Coronary artery (tissue), 2 donors: ENCODE measurements around the gene CTNNB1.

Source experiments
- DNase-seq: peaks from one replicate; pipeline ENCODE4 v3.0.0-alpha.2; 2017; ENCODE audit warnings: low spot score
- H3K27ac ChIP-seq, 2 donors: fragments of 200-600 bp; sonication (generic); one replicate each; pipeline ENCODE4 v1.5.1; 2016 to 2019
- H3K4me3 ChIP-seq: fragments of 200-600 bp; sonication (generic); 2 replicates; pipeline ENCODE4 v1.5.1; 2016; ENCODE audit warnings: mild to moderate bottlenecking, moderate library complexity
- CTCF ChIP-seq: fragments of 200-600 bp; sonication (generic); IDR thresholded peaks from one replicate; pipeline ENCODE4 v1.5.1; 2019; ENCODE audit warnings: antibody characterized with exemption

CTNNB1 gene

GRCh38 chr3:41216993-41217392, 17.7 kb downstream of the CTNNB1 start:
- no peak for TF ChIP-seq CTCF
- Histone ChIP-seq H3K4me3 (no peak overlapping the region), H3K27ac (no peak overlapping the region)
- no peak for DNase-seq

GRCh38 chr3:41219424-41219823, 20.1 kb downstream of the CTNNB1 start:
- H3K27ac ChIP-seq, result no peak overlapping the region
- H3K4me3 ChIP-seq, result no peak overlapping the region
- no peak for DNase-seq
- TF ChIP-seq CTCF, result no peak

GRCh38 chr3:41220906-41221677, 21.8 kb downstream of the CTNNB1 start:
- TF ChIP-seq CTCF, result no peak
- H3K27ac ChIP-seq, result no peak overlapping the region
- no peak for DNase-seq
- no peak overlapping the region for H3K4me3 ChIP-seq

GRCh38 chr3:41222012-41222411, 22.7 kb downstream of the CTNNB1 start:
- Histone ChIP-seq H3K4me3 (no peak overlapping the region), H3K27ac (no peak overlapping the region)
- TF ChIP-seq CTCF, result no peak

GRCh38 chr3:41222501-41222900, 23.2 kb downstream of the CTNNB1 start:
- DNase-seq, result no peak
- H3K27ac ChIP-seq, result no peak overlapping the region
- TF ChIP-seq CTCF, result no peak
- H3K4me3 ChIP-seq, result no peak overlapping the region

More at GRCh38 chr3:41222012-41222411, 22.7 kb downstream of the CTNNB1 start:
- no peak for DNase-seq

- TF ChIP-seq CTCF, result no peak
- Histone ChIP-seq H3K27ac (no peak overlapping the region), H3K4me3 (no peak overlapping the region)
- DNase-seq, result no peak
Observed at GRCh38 chr3:41223078-41223477, 23.8 kb downstream of the CTNNB1 start.

GRCh38 chr3:41223691-41224090, 24.4 kb downstream of the CTNNB1 start:
- Histone ChIP-seq H3K27ac (peak overlapping the region; percentile 56 to 69), H3K4me3 (no peak overlapping the region)
- no peak for TF ChIP-seq CTCF
- DNase-seq, result no peak
